Karpas-422 (cell line): ENCODE measurements around the gene ZNF317. TPM values are rescaled to one million over a fixed set of nuclear protein-coding genes. Genes with fewer than 3 reads are reported as not detected.
"Not testable (repeated sequence)": the region's sequence is repeated elsewhere in the genome, so short reads cannot be mapped to it uniquely, and the experiment has no call there.

Source experiments
- DNase-seq: peaks from one replicate; pipeline ENCODE4 v3.0.0-alpha.2; 2015
- H2AFZ ChIP-seq: fragments of 200-600 bp; sonication (generic); 2 replicates; pipeline ENCODE4 v1.6.1; 2014; ENCODE audit warnings: antibody characterized with exemption, low read length, mixed read lengths
- H3K27ac ChIP-seq: fragments of 200-600 bp; sonication (generic); 2 replicates; pipeline ENCODE4 v1.5.1; 2014; ENCODE audit warnings: mild to moderate bottlenecking, low read length, moderate library complexity
- H3K27me3 ChIP-seq: fragments of 200-600 bp; sonication (generic); 2 replicates; pipeline ENCODE4 v1.6.1; 2014; ENCODE audit warnings: low read length, mixed read lengths
- H3K36me3 ChIP-seq: fragments of 200-600 bp; sonication (generic); 2 replicates; pipeline ENCODE4 v1.6.1; 2014; ENCODE audit warnings: low read length, mixed read lengths; ENCODE audit not compliant: insufficient read depth
- H3K4me1 ChIP-seq: fragments of 200-600 bp; sonication (generic); 2 replicates; pipeline ENCODE4 v1.6.1; 2014; ENCODE audit warnings: mild to moderate bottlenecking, low read length, mixed read lengths
- H3K4me2 ChIP-seq: fragments of 200-600 bp; sonication (generic); 2 replicates; pipeline ENCODE4 v1.6.1; 2014; ENCODE audit warnings: low read length, low read depth, mild to moderate bottlenecking; ENCODE audit not compliant: poor library complexity, severe bottlenecking
- H3K4me3 ChIP-seq: fragments of 200-600 bp; sonication (generic); 2 replicates; pipeline ENCODE4 v1.5.1; 2014; ENCODE audit warnings: mild to moderate bottlenecking, antibody characterized with exemption, low read length, mixed read lengths
- H3K79me2 ChIP-seq: fragments of 200-600 bp; sonication (generic); 2 replicates; pipeline ENCODE4 v1.6.1; 2014; ENCODE audit warnings: mild to moderate bottlenecking, low read length, mixed read lengths
- H3K9ac ChIP-seq: fragments of 200-600 bp; sonication (generic); 2 replicates; pipeline ENCODE4 v1.6.0; 2014; ENCODE audit warnings: low read length
- H3K9me2 ChIP-seq: fragments of 200-600 bp; sonication (generic), shearing (Covaris generic); replicated peaks from 2 replicates; pipeline ENCODE4 v1.6.0; 2014; ENCODE audit warnings: mild to moderate bottlenecking, low read length, moderate library complexity; ENCODE audit not compliant: insufficient read depth
- H3K9me3 ChIP-seq: fragments of 300-700, 200-600 bp; sonication (generic); 2 replicates; pipeline ENCODE4 v1.6.1; 2014; ENCODE audit warnings: low read length, mixed read lengths
- H4K20me1 ChIP-seq: fragments of 200-600 bp; sonication (generic); 2 replicates; pipeline ENCODE4 v1.6.1; 2014; ENCODE audit warnings: mild to moderate bottlenecking, antibody characterized with exemption, low read length, low read depth; ENCODE audit not compliant: insufficient read depth
- total RNA-seq: library from RNA; depleted of rRNA; stranded (reverse); fragments of >200 nt; shearing (Covaris generic); gene quantifications from 2 replicates; pipeline ENCODE4 v1.2.3, GENCODE V29; 2014; ENCODE audit warnings: low replicate concordance; rRNA removed

The ZNF317 gene
- total RNA-seq, 1 experiment from 2014 or later: 48.1 TPM

- H3K9me2 ChIP-seq: no peaks in the 10 kb centered on the region
- H2AFZ ChIP-seq: no peak within 1 kb of the TSS
- H3K9me3 ChIP-seq: no peaks in the 10 kb centered on the region
- H3K27me3 ChIP-seq: no peaks in the 10 kb centered on the region
- H3K4me1 ChIP-seq: no peaks in the 10 kb centered on the region
- H3K36me3 ChIP-seq: no peaks in the 10 kb centered on the region
- H3K4me2 ChIP-seq: no peak within 1 kb of the TSS
- no peaks in the 10 kb centered on the region for H4K20me1 ChIP-seq
- H3K79me2 ChIP-seq: no peaks in the 10 kb centered on the region
- H3K9ac ChIP-seq: no peak within 1 kb of the TSS
- H3K27ac ChIP-seq: no peak within 1 kb of the TSS
- no peak within 1 kb of the TSS for H3K4me3 ChIP-seq
- no peak for DNase-seq
Measured at GRCh38 chr19:9178901-9179300, 38.7 kb downstream of the ZNF317 start, which contains the start of gene OR7D2. TSS of gene OR7D2 (plus strand) at chr19:9178979. CDS start at chr19:9185782, 6,803 bp downstream.

- Histone ChIP-seq H4K20me1 (no peaks in the 10 kb centered on the region), H3K4me3 (no peak overlapping the region), H3K9me2 (no peaks in the 10 kb centered on the region), H2AFZ (no peak overlapping the region), H3K4me2 (no peak overlapping the region), H3K27me3 (no peaks in the 10 kb centered on the region), H3K27ac (no peak overlapping the region), H3K9me3 (no peaks in the 10 kb centered on the region), H3K9ac (no peak overlapping the region), H3K4me1 (no peaks in the 10 kb centered on the region), H3K36me3 (no peaks in the 10 kb centered on the region), H3K79me2 (no peaks in the 10 kb centered on the region)
- no peak for DNase-seq
Measured at GRCh38 chr19:9183000-9183399, 42.8 kb downstream of the ZNF317 start.

GRCh38 chr19:9187191-9187590 is 47.0 kb downstream of the ZNF317 start:
- Histone ChIP-seq H3K4me1 (no peaks in the 10 kb centered on the region), H3K4me2 (no peak overlapping the region), H3K79me2 (no peaks in the 10 kb centered on the region), H3K27me3 (no peaks in the 10 kb centered on the region), H4K20me1 (no peaks in the 10 kb centered on the region), H3K27ac (no peak overlapping the region), H3K9ac (no peak overlapping the region), H3K36me3 (no peaks in the 10 kb centered on the region), H3K9me2 (no peaks in the 10 kb centered on the region), H2AFZ (no peak overlapping the region), H3K9me3 (no peaks in the 10 kb centered on the region), H3K4me3 (no peak overlapping the region)
- no peak for DNase-seq

GRCh38 chr19:9189535-9189934 is 49.3 kb downstream of the ZNF317 start:
- H3K36me3 ChIP-seq: no peaks in the 10 kb centered on the region
- no peak for DNase-seq
- no peak overlapping the region for H3K9ac ChIP-seq
- H3K79me2 ChIP-seq: no peaks in the 10 kb centered on the region
- H3K4me3 ChIP-seq: no peak overlapping the region
- no peak overlapping the region for H3K4me2 ChIP-seq
- H3K9me2 ChIP-seq: no peaks in the 10 kb centered on the region
- H3K27me3 ChIP-seq: no peaks in the 10 kb centered on the region
- no peaks in the 10 kb centered on the region for H3K9me3 ChIP-seq
- no peak overlapping the region for H2AFZ ChIP-seq
- no peaks in the 10 kb centered on the region for H3K4me1 ChIP-seq
- no peak overlapping the region for H3K27ac ChIP-seq
- H4K20me1 ChIP-seq: no peaks in the 10 kb centered on the region

- H2AFZ ChIP-seq, DNase-seq, H3K27ac ChIP-seq, H4K20me1 ChIP-seq, H3K9me3 ChIP-seq, H3K4me1 ChIP-seq, H3K4me3 ChIP-seq, H3K36me3 ChIP-seq, H3K27me3 ChIP-seq, H3K4me2 ChIP-seq, H3K9me2 ChIP-seq, H3K9ac ChIP-seq, H3K79me2 ChIP-seq: not testable (repeated sequence)
Measured at GRCh38 chr19:9198044-9198443, 57.8 kb downstream of the ZNF317 start.

- H3K27me3 ChIP-seq: no peaks in the 10 kb centered on the region
- H3K79me2 ChIP-seq: no peaks in the 10 kb centered on the region
- no peaks in the 10 kb centered on the region for H4K20me1 ChIP-seq
- no peaks in the 10 kb centered on the region for H3K36me3 ChIP-seq
- peak; percentile 83 for DNase-seq
- peaks cover 5% of the 10 kb centered on the region for H3K4me1 ChIP-seq
- H3K4me3 ChIP-seq: peak overlapping the region; percentile 61; the same call in 1 of the 2 replicates
- H3K9me2 ChIP-seq: no peaks in the 10 kb centered on the region
- no peaks in the 10 kb centered on the region for H3K9me3 ChIP-seq
- H2AFZ ChIP-seq: peak overlapping the region; percentile 92
- H3K4me2 ChIP-seq: peak overlapping the region; percentile 54
- peak overlapping the region; percentile 49 for H3K9ac ChIP-seq
- no peak overlapping the region for H3K27ac ChIP-seq
Measured at GRCh38 chr19:9205501-9206113, 65.4 kb downstream of the ZNF317 start.

Other genes starting within 250 kb of the ZNF317 start
- gene MUC16, start 130.0 kb upstream of the ZNF317 start, total RNA-seq: not detected in 2 replicates
- gene OR1M1, start 53.3 kb upstream of the ZNF317 start, total RNA-seq: not detected in 2 replicates
- not detected in 2 replicates for gene OR7G2, start 32.9 kb upstream of the ZNF317 start, total RNA-seq
- gene OR7G1, start 24.6 kb upstream of the ZNF317 start, total RNA-seq: not detected in 2 replicates
- not detected in 2 replicates for gene OR7G3, start 13.4 kb upstream of the ZNF317 start, total RNA-seq
- not detected in 2 replicates for gene OR7D2, start 38.6 kb downstream of the ZNF317 start, total RNA-seq
- not detected in 2 replicates for gene OR7D4, start 79.2 kb downstream of the ZNF317 start, total RNA-seq
- gene OR7E24, start 110.5 kb downstream of the ZNF317 start, total RNA-seq: not detected in 2 replicates
- 6.9 and 14.4 TPM in 2 replicates for gene ZNF699, start 169.4 kb downstream of the ZNF317 start, total RNA-seq
- gene ZNF559, start 183.8 kb downstream of the ZNF317 start, total RNA-seq: 8.4 and 42.2 TPM in 2 replicates
- gene ZNF177, start 222.6 kb downstream of the ZNF317 start, total RNA-seq: 2.5 and 5.0 TPM in 2 replicates